Caco-2 (cell line): Measurements from ENCODE around the gene PARP8. TPM values are rescaled to one million over a fixed set of nuclear protein-coding genes. Genes with fewer than 3 reads are reported as not detected.

Experiments used
- BruUV-seq: library from RNA; stranded (reverse); fragments of 400-500 nt; replicated peaks from 2 replicates; lab custom pipeline; 2021; lab: Mats Ljungman, UMichigan
- CTCF ChIA-PET: fragments of 300-600 bp; sonication (Branson Sonifier 250); formaldehyde crosslinking; loops from one replicate; lab custom pipeline; 2022; ENCODE audit warnings: antibody characterized with exemption; lab: Charles Lee
- POLR2A ChIA-PET: fragments of 300-600 bp; sonication (Branson Sonifier 250); formaldehyde crosslinking; loops from one replicate; lab custom pipeline; 2022; ENCODE audit warnings: antibody characterized with exemption; lab: Charles Lee
- DNase-seq, 2 experiments: peaks; one replicate each; pipeline versions ENCODE4 v3.0.0 to v3.0.0-alpha.2; 2020 to 2022
- H3K27me3 ChIP-seq: replicated peaks from 2 replicates; pipeline ENCODE4 v1.6.0; 2011; ENCODE audit warnings: low read length; ENCODE audit not compliant: control insufficient read depth, insufficient read depth
- H3K36me3 ChIP-seq: 2 replicates; pipeline ENCODE4 v1.5.1; 2011; ENCODE audit warnings: low read length; ENCODE audit not compliant: control insufficient read depth, insufficient read depth
- H3K4me1 ChIP-seq: fragments of 250-450 bp; sonication (Bioruptor Pico); 2 replicates; pipeline ENCODE4 v1.5.1; 2020; ENCODE audit warnings: mild to moderate bottlenecking
- H3K4me3 ChIP-seq: 2 replicates; pipeline ENCODE4 v1.5.1; 2011; ENCODE audit warnings: low read depth, mild to moderate bottlenecking, control low read depth, low read length
- H3K9me3 ChIP-seq: fragments of 250-450 bp; sonication (Bioruptor Pico); 2 replicates; pipeline ENCODE4 v1.5.1; 2020; ENCODE audit warnings: mild to moderate bottlenecking, moderate library complexity
- H3K27ac Mint-ChIP-seq: one replicate; pipeline ENCODE4 v1.8.0; 2022; ENCODE audit warnings: mixed read lengths; ENCODE audit not compliant: unreplicated experiment
- H3K27me3 Mint-ChIP-seq: one replicate; pipeline ENCODE4 v1.8.0; 2022; ENCODE audit warnings: mixed read lengths; ENCODE audit not compliant: insufficient read depth, unreplicated experiment
- H3K36me3 Mint-ChIP-seq: one replicate; pipeline ENCODE4 v1.8.0; 2022; ENCODE audit warnings: mild to moderate bottlenecking, mixed read lengths; ENCODE audit not compliant: insufficient read depth, unreplicated experiment
- H3K4me1 Mint-ChIP-seq: one replicate; pipeline ENCODE4 v1.8.0; 2022; ENCODE audit warnings: low read depth, mixed read lengths; ENCODE audit not compliant: unreplicated experiment
- H3K4me3 Mint-ChIP-seq: one replicate; pipeline ENCODE4 v1.8.0; 2022; ENCODE audit warnings: mild to moderate bottlenecking, moderate library complexity, mixed read lengths; ENCODE audit not compliant: unreplicated experiment
- H3K9me3 Mint-ChIP-seq: one replicate; pipeline ENCODE4 v1.8.0; 2022; ENCODE audit warnings: mixed read lengths; ENCODE audit not compliant: unreplicated experiment
- intact Hi-C: fragments of 100-400 bp; cut with micrococcal nuclease; formaldehyde crosslinking; loops from one replicate; pipeline ENCODE4 v1.10.0; 2022; ENCODE audit not compliant: unreplicated experiment
- total RNA-seq: library from RNA; stranded (reverse); gene quantifications from 2 replicates; pipeline ENCODE4 v1.2.3, GENCODE V29; 2022
- TF ChIP-seq, protein P1 (sequence below), 2 experiments: fragments of 200-600 bp in 1 of 2; IDR thresholded peaks; 1 replicate in 1 of 2; 2 replicates in 1 of 2; pipeline versions ENCODE4 v1.5.1 to v1.8.0; 2011 to 2022; ENCODE audit warnings: antibody characterized with exemption in 1 of 2, control low read depth in 1 of 2, inconsistent platforms in 1 of 2, low read depth in 1 of 2, low read length in 1 of 2, mild to moderate bottlenecking in 1 of 2, moderate library complexity in 1 of 2; ENCODE audit not compliant: insufficient read depth in 1 of 2, severe bottlenecking in 1 of 2, unreplicated experiment in 1 of 2

PARP8 gene
- total RNA-seq, 1 experiment from 2014 or later, result 0.79 TPM

DNA sequence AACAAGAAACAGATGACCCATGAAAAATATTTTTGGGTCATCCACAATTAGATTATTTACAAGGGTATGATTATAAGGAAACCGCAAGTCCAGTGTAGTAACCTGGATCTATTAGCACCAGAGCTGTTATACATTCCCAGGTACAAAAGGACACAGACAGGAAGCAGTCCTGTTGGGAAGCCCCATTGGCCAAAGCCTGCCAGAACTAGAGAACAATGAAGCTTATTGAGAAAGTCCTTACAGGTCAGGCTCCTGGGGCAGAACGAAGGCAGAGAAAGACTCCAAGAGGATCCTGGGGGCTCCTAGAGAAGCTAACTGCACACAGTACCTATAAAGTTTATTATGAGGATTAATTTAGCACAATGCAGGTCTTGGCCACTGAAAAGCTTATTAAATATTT, 169.9 kb downstream of the PARP8 start:
- no peaks in the 10 kb centered on the region for H3K4me1 ChIP-seq
- no peaks in the 10 kb centered on the region for H3K36me3 ChIP-seq
- peaks cover 2% of the 10 kb centered on the region for H3K36me3 Mint-ChIP-seq
- H3K4me3 Mint-ChIP-seq, result no peak overlapping the region
- CTCF ChIA-PET, result no interaction called here
- POLR2A ChIA-PET, result no interaction called here
- H3K9me3 Mint-ChIP-seq, result no peaks in the 10 kb centered on the region
- intact Hi-C loops, result no loop called here
- H3K27ac Mint-ChIP-seq, result no peak overlapping the region
- DNase-seq, result no peak
- no peak overlapping the region for H3K4me3 ChIP-seq
- H3K4me1 Mint-ChIP-seq, result no peaks in the 10 kb centered on the region
- no peaks in the 10 kb centered on the region for H3K27me3 ChIP-seq
- no peaks in the 10 kb centered on the region for H3K9me3 ChIP-seq
- TF ChIP-seq, protein P1, sequence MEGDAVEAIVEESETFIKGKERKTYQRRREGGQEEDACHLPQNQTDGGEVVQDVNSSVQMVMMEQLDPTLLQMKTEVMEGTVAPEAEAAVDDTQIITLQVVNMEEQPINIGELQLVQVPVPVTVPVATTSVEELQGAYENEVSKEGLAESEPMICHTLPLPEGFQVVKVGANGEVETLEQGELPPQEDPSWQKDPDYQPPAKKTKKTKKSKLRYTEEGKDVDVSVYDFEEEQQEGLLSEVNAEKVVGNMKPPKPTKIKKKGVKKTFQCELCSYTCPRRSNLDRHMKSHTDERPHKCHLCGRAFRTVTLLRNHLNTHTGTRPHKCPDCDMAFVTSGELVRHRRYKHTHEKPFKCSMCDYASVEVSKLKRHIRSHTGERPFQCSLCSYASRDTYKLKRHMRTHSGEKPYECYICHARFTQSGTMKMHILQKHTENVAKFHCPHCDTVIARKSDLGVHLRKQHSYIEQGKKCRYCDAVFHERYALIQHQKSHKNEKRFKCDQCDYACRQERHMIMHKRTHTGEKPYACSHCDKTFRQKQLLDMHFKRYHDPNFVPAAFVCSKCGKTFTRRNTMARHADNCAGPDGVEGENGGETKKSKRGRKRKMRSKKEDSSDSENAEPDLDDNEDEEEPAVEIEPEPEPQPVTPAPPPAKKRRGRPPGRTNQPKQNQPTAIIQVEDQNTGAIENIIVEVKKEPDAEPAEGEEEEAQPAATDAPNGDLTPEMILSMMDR (IDR thresholded peaks at IDR 0.05; ENCODE audit: insufficient read depth in 1 of 2, low read depth in 1 of 2, low read length in 1 of 2, severe bottlenecking in 1 of 2, unreplicated experiment in 1 of 2), result no peak
- H3K27me3 Mint-ChIP-seq, result no peaks in the 10 kb centered on the region
- no TSS peak for BruUV-seq

DNA sequence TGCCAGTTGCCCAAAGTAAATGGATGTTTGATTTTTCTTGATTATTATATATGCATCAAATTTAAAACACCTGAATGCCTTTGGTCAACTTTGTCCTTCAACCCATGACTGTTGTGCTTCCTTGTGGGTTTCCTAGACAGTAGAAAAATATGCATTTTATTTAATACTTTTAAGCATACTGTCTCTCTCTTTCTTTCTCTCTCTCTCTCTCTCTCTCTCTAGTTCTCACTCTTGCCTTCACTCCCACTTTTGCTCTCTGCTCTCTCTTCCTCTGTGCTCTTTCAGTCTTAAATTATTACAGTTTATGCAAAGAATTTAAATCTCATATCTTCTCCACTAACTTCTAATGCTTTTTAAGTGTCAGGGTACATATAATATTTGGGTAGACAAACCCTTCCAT, 173.0 kb downstream of the PARP8 start:
- Mint-ChIP-seq H3K4me1 (no peaks in the 10 kb centered on the region), H3K27me3 (no peaks in the 10 kb centered on the region), H3K4me3 (no peak overlapping the region), H3K27ac (no peak overlapping the region), H3K36me3 (peaks cover 5% of the 10 kb centered on the region), H3K9me3 (no peaks in the 10 kb centered on the region)
- POLR2A ChIA-PET, result no interaction called here
- Histone ChIP-seq H3K27me3 (no peaks in the 10 kb centered on the region), H3K9me3 (no peaks in the 10 kb centered on the region), H3K36me3 (no peaks in the 10 kb centered on the region), H3K4me1 (no peaks in the 10 kb centered on the region), H3K4me3 (no peak overlapping the region)
- BruUV-seq, result no TSS peak
- intact Hi-C loops, result no loop called here
- DNase-seq, result no peak
- CTCF ChIA-PET, result no interaction called here
- TF ChIP-seq, protein P1 (IDR thresholded peaks at IDR 0.05; ENCODE audit: insufficient read depth in 1 of 2, low read depth in 1 of 2, low read length in 1 of 2, severe bottlenecking in 1 of 2, unreplicated experiment in 1 of 2), result no peak

DNA sequence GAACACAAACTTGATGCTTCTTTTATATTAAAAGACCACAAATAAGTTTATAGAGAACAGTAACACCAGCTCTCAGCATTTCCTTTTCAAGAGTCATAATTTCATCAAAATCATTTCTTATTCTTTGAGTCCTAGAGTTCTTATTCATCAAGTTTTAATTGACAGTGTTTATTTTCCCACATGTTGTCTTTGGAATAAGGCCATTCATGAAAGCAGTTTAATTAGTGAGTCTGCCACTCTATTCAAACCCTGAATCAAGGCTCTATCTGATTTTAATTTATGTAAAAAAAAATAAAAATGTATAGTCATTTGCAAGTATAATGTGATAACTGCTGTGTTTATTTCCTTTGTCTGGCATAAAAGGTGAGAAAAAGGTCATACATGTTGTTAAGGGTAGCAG, 176.7 kb downstream of the PARP8 start:
- Histone ChIP-seq H3K9me3 (no peaks in the 10 kb centered on the region), H3K4me3 (no peak overlapping the region), H3K27me3 (no peaks in the 10 kb centered on the region), H3K36me3 (no peaks in the 10 kb centered on the region), H3K4me1 (no peaks in the 10 kb centered on the region)
- no TSS peak for BruUV-seq
- no peak overlapping the region for H3K4me3 Mint-ChIP-seq
- ChIA-PET CTCF (no interaction called here), POLR2A (no interaction called here)
- intact Hi-C loops, result no loop called here
- H3K27ac Mint-ChIP-seq, result no peak overlapping the region
- no peaks in the 10 kb centered on the region for H3K4me1 Mint-ChIP-seq
- H3K36me3 Mint-ChIP-seq, result peaks cover 5% of the 10 kb centered on the region
- TF ChIP-seq, protein P1 (IDR thresholded peaks at IDR 0.05; ENCODE audit: insufficient read depth in 1 of 2, low read depth in 1 of 2, low read length in 1 of 2, severe bottlenecking in 1 of 2, unreplicated experiment in 1 of 2), result no peak
- no peak for DNase-seq
- H3K27me3 Mint-ChIP-seq, result no peaks in the 10 kb centered on the region
- H3K9me3 Mint-ChIP-seq, result no peaks in the 10 kb centered on the region
